Fibroblast of lung (primary cell): Measurements from ENCODE around the gene ATOSB. TPM values are rescaled to one million over a fixed set of nuclear protein-coding genes. Genes with fewer than 3 reads are reported as not detected.

Experiments
- polyA plus RNA-seq, 2 donors: library from polyadenylated mRNA; depleted of rRNA in 1 of 2; stranded (reverse) in 1 of 2; unstranded in 1 of 2; fragments of >200 nt; gene quantifications; 2 replicates each; pipeline ENCODE4 v1.2.1, GENCODE V29; 2011 to 2012; ENCODE audit warnings: missing spikeins in 1 of 2
- total RNA-seq: library from RNA; depleted of rRNA; stranded (reverse); fragments of >200 nt; gene quantifications from 2 replicates; pipeline ENCODE4 v1.2.1, GENCODE V29; 2014

Gene ATOSB
- total and polyA plus RNA-seq, 2 donors (not counting 1 experiment from before 2014, with no cell fraction given): 18.2 to 24.5 TPM

Other genes with a start within 250 kb of the ATOSB start
- under 0.01 and 0.17 TPM in 2 replicates for gene PHF24, start 157.6 kb downstream of the ATOSB start, total RNA-seq
- gene PHF24, start 157.6 kb downstream of the ATOSB start, polyA plus RNA-seq: not detected in 2 replicates
- 7.4 and 9.9 TPM in 2 replicates for gene DNAJB5, start 126.1 kb downstream of the ATOSB start, total RNA-seq
- gene DNAJB5, start 126.1 kb downstream of the ATOSB start, polyA plus RNA-seq: 7.8 and 8.1 TPM in 2 replicates
- 220 and 340 TPM in 2 replicates for gene VCP, start 43.2 kb downstream of the ATOSB start, total RNA-seq
- gene VCP, start 43.2 kb downstream of the ATOSB start, polyA plus RNA-seq: 298 and 306 TPM in 2 replicates
- 9.2 and 12.2 TPM in 2 replicates for gene FANCG, start 35.9 kb downstream of the ATOSB start, total RNA-seq
- 6.6 and 19.4 TPM in 2 replicates for gene FANCG, start 35.9 kb downstream of the ATOSB start, polyA plus RNA-seq
- gene PIGO, start 19.3 kb downstream of the ATOSB start, total RNA-seq: 7.4 and 14.0 TPM in 2 replicates
- gene PIGO, start 19.3 kb downstream of the ATOSB start, polyA plus RNA-seq: 14.8 and 18.6 TPM in 2 replicates
- 170 and 178 TPM in 2 replicates for gene STOML2, start 12.7 kb downstream of the ATOSB start, total RNA-seq
- 94.0 and 144 TPM in 2 replicates for gene STOML2, start 12.7 kb downstream of the ATOSB start, polyA plus RNA-seq
- 20.8 and 38.3 TPM in 2 replicates for gene UNC13B, start 46.1 kb upstream of the ATOSB start, total RNA-seq
- gene UNC13B, start 46.1 kb upstream of the ATOSB start, polyA plus RNA-seq: 9.7 and 21.6 TPM in 2 replicates